Endothelial cell of umbilical vein (primary cell): ENCODE measurements around the gene ARHGAP22. TPM values are rescaled to one million over a fixed set of nuclear protein-coding genes. Genes with fewer than 3 reads are reported as not detected.

Experiments
- BruUV-seq: library from RNA; stranded (reverse); fragments of 400-500 nt; replicated peaks from 2 replicates; lab custom pipeline; 2021; lab: Mats Ljungman, UMichigan
- CTCF ChIA-PET: fragments of 300-600, 350-600 bp; sonication (Branson Sonifier 250); formaldehyde crosslinking; loops from one replicate; lab custom pipeline; 2021; ENCODE audit warnings: antibody characterized with exemption, inconsistent platforms; lab: Charles Lee
- POLR2A ChIA-PET: fragments of 300-600, 350-600 bp; sonication (Branson Sonifier 250); formaldehyde crosslinking; loops from one replicate; lab custom pipeline; 2021; ENCODE audit warnings: antibody characterized with exemption, inconsistent platforms; lab: Charles Lee
- DNase-seq: peaks from one replicate; pipeline ENCODE4 v3.0.0-alpha.2; 2011; ENCODE audit warnings: low read depth, low spot score
- FAIRE-seq: peaks from 2 replicates; lab custom pipeline; 2011; peaks lifted over from hg19 to GRCh38; lab: Jason Lieb, UNC
- H2AFZ ChIP-seq: 2 replicates; pipeline ENCODE4 v1.6.0; 2012; ENCODE audit warnings: low read depth, low read length, control low read depth, inconsistent platforms
- H3K27ac ChIP-seq: 2 replicates; pipeline ENCODE4 v1.5.1; 2011; ENCODE audit warnings: low read depth, mild to moderate bottlenecking, control low read depth, low read length, moderate library complexity; ENCODE audit not compliant: insufficient read depth
- H3K27me3 ChIP-seq, 2 experiments: 2 replicates each; pipeline versions ENCODE4 v1.6.0 to v1.6.1; 2011; ENCODE audit warnings: low read length in 2 of 2, mixed read lengths in 1 of 2; ENCODE audit not compliant: control insufficient read depth in 2 of 2, insufficient read depth in 2 of 2
- H3K36me3 ChIP-seq, 2 experiments: 2 replicates in 1 of 2; 3 replicates in 1 of 2; pipeline ENCODE4 v1.5.1; 2011; ENCODE audit warnings: low read length in 2 of 2, mild to moderate bottlenecking in 1 of 2, moderate library complexity in 1 of 2; ENCODE audit not compliant: control insufficient read depth in 2 of 2, insufficient read depth in 2 of 2; ENCODE audit errors: extremely low read depth in 1 of 2
- H3K4me1 ChIP-seq: 3 replicates; pipeline ENCODE4 v1.5.1; 2011; ENCODE audit warnings: mild to moderate bottlenecking, low read length; ENCODE audit not compliant: control insufficient read depth, insufficient read depth; ENCODE audit errors: extremely low read depth
- H3K4me2 ChIP-seq: 2 replicates; pipeline ENCODE4 v1.6.1; 2011; ENCODE audit warnings: low read length, control low read depth, mixed read lengths; ENCODE audit not compliant: insufficient read depth
- H3K4me3 ChIP-seq, 3 experiments: fragments of 200-600 bp in 1 of 3; sonication (generic), shearing (Covaris generic) in 1 of 3; replicated peaks in 1 of 3; 2 replicates each; pipeline ENCODE4 v1.5.1; 2011 to 2016; ENCODE audit warnings: control low read depth in 3 of 3, low read length in 3 of 3, mild to moderate bottlenecking in 2 of 3, inconsistent platforms in 1 of 3, low read depth in 1 of 3, moderate library complexity in 1 of 3; ENCODE audit not compliant: insufficient read depth in 1 of 3
- H3K79me2 ChIP-seq: 2 replicates; pipeline ENCODE4 v1.6.0; 2012; ENCODE audit warnings: low read length, inconsistent platforms; ENCODE audit not compliant: control insufficient read depth, insufficient read depth
- H3K9ac ChIP-seq: replicated peaks from 2 replicates; pipeline ENCODE3; 2011; ENCODE audit warnings: low read length, control low read depth; ENCODE audit not compliant: insufficient read depth; ENCODE audit errors: extremely low read depth
- H3K9me1 ChIP-seq: replicated peaks from 3 replicates; pipeline ENCODE4 v1.6.0; 2011; ENCODE audit warnings: mild to moderate bottlenecking, low read length; ENCODE audit not compliant: control insufficient read depth, insufficient read depth; ENCODE audit errors: extremely low read depth
- H3K9me3 ChIP-seq: replicated peaks from 2 replicates; pipeline ENCODE4 v1.5.1; 2012; ENCODE audit warnings: low read length, inconsistent platforms; ENCODE audit not compliant: control insufficient read depth, insufficient read depth
- H4K20me1 ChIP-seq: replicated peaks from 2 replicates; pipeline ENCODE3; 2011; ENCODE audit warnings: mild to moderate bottlenecking, low read length; ENCODE audit not compliant: control insufficient read depth, insufficient read depth; ENCODE audit errors: extremely low read depth
- EZH2 ChIP-seq: IDR thresholded peaks from 2 replicates; pipeline ENCODE4 v1.6.1; 2012; ENCODE audit warnings: borderline replicate concordance, low read depth, mild to moderate bottlenecking, moderate library complexity, low read length, inconsistent platforms; ENCODE audit not compliant: severe bottlenecking
- FOS ChIP-seq: IDR thresholded peaks from 2 replicates; pipeline ENCODE4 v1.6.1; 2011; ENCODE audit warnings: mild to moderate bottlenecking, low read length, moderate library complexity, borderline replicate concordance; ENCODE audit not compliant: insufficient read depth
- GATA2 ChIP-seq: IDR thresholded peaks from 2 replicates; pipeline ENCODE4 v1.7.0; 2011; ENCODE audit warnings: low read depth, mild to moderate bottlenecking, moderate library complexity, mixed read lengths, low read length; ENCODE audit not compliant: insufficient read length, insufficient read depth
- JUN ChIP-seq: IDR thresholded peaks from 2 replicates; pipeline ENCODE4 v1.6.1; 2011; ENCODE audit warnings: borderline replicate concordance, low read depth; ENCODE audit not compliant: insufficient read length, insufficient read depth
- MYC ChIP-seq: IDR thresholded peaks from one replicate; pipeline ENCODE4 v1.6.1; 2011; ENCODE audit warnings: mild to moderate bottlenecking, low read depth, low read length
- POLR2A ChIP-seq: IDR thresholded peaks from 2 replicates; pipeline ENCODE4 v1.6.1; 2012; ENCODE audit warnings: low read depth, mild to moderate bottlenecking, control low read depth, low read length
- POLR2AphosphoS5 ChIP-seq: IDR thresholded peaks from 2 replicates; pipeline ENCODE4 v1.6.1; 2012; ENCODE audit warnings: low read depth, mild to moderate bottlenecking, control low read depth, low read length, moderate library complexity; ENCODE audit not compliant: insufficient read depth
- dilution Hi-C: fragments of 300-500 bp; cut with MboI; formaldehyde crosslinking; loops from one replicate; pipeline ENCODE4 v1.15.0; 2019; ENCODE audit warnings: low sequenced_read_pairs; ENCODE audit not compliant: extremely low pct_ligation_motif_present
- intact Hi-C: fragments of 100-400 bp; cut with micrococcal nuclease; formaldehyde crosslinking; loops from one replicate; pipeline ENCODE4 v1.10.0; 2022
- polyA plus RNA-seq, 4 experiments: library from polyadenylated mRNA; depleted of rRNA in 3 of 4; stranded (reverse) in 3 of 4; unstranded in 1 of 4; fragments of >200 nt; gene quantifications; 2 replicates each; pipeline versions ENCODE4 v1.2.1 to v1.2.3, GENCODE V29; 2011 to 2012; ENCODE audit warnings: missing spikeins in 1 of 4
- total RNA-seq: library from RNA; stranded (reverse); gene quantifications from 2 replicates; pipeline ENCODE4 v1.2.3, GENCODE V29; 2021
- TF ChIP-seq, protein P1 (sequence below), 2 donors: IDR thresholded peaks; 1 replicate in 1 of 2; 2 replicates in 1 of 2; pipeline ENCODE4 v1.5.1; 2011; ENCODE audit warnings: low read length in 2 of 2, mild to moderate bottlenecking in 2 of 2, moderate library complexity in 2 of 2, control low read depth in 1 of 2, inconsistent platforms in 1 of 2, low read depth in 1 of 2; ENCODE audit not compliant: insufficient read depth in 1 of 2; ENCODE audit errors: extremely low read depth in 1 of 2
- TF ChIP-seq, protein P2 (sequence below): IDR thresholded peaks from 2 replicates; pipeline ENCODE4 v1.6.1; 2011; ENCODE audit not compliant: insufficient read depth, insufficient read length

Gene ARHGAP22
- total and polyA plus RNA-seq, 2 donors (not counting 3 experiments of a cell fraction or from before 2014, with no cell fraction given), result 8.6 to 50.3 TPM

DNA sequence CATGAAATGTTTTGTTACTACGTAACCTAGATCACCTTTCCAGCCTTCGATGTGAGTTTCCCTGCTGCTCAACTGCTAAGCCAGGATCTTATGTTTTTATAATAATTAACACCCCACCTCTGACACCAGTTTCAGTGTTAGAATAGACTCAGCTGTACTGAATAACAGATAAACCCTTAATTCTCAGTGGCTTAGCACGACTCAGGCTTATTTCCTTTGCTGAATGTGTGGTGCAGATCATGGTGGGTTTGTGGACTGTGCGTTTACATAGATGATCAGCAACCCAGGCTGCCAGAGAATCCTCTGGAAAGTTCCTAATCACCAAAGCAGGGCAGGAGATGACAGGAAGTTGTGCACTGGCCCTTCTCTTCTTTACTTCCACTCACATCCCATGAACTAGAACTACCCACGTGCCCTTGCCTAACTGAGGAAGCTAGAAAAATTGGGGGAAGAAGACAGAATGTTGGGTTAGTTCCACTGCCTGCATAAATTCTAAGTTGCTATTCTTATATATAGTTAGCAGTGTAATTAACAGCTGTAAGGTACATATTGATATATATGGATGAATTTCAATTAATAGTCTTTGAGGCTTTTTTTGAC lies 186.6 kb downstream of the ARHGAP22 start:
- Histone ChIP-seq H4K20me1 (no peaks in the 10 kb centered on the region), H3K27ac (no peak overlapping the region), H2AFZ (no peak overlapping the region), H3K79me2 (no peaks in the 10 kb centered on the region), H3K4me2 (no peak overlapping the region), H3K36me3 (no peaks in the 10 kb centered on the region), H3K27me3 (no peaks in the 10 kb centered on the region), H3K9ac (no peak overlapping the region), H3K9me3 (no peaks in the 10 kb centered on the region), H3K4me3 (no peak overlapping the region), H3K9me1 (no peaks in the 10 kb centered on the region), H3K4me1 (no peaks in the 10 kb centered on the region)
- ChIA-PET POLR2A (no interaction called here), CTCF (interaction anchor here (0.8 to 2.5 kb wide), 7 partner anchors 27 to 238 kb away, joined by 3 to 11 read pairs (median 3); no protein-coding TSS in a partner anchor)
- intact Hi-C loops, result no loop called here
- BruUV-seq, result no TSS peak
- FAIRE-seq, result no peak
- DNase-seq, result no peak
- dilution Hi-C loops, result no loop called here
- TF ChIP-seq POLR2AphosphoS5 (no peak), JUN (no peak), GATA2 (no peak), FOS (no peak), EZH2 (no peak), POLR2A (no peak), MYC (no peak)
- TF ChIP-seq, protein P1, sequence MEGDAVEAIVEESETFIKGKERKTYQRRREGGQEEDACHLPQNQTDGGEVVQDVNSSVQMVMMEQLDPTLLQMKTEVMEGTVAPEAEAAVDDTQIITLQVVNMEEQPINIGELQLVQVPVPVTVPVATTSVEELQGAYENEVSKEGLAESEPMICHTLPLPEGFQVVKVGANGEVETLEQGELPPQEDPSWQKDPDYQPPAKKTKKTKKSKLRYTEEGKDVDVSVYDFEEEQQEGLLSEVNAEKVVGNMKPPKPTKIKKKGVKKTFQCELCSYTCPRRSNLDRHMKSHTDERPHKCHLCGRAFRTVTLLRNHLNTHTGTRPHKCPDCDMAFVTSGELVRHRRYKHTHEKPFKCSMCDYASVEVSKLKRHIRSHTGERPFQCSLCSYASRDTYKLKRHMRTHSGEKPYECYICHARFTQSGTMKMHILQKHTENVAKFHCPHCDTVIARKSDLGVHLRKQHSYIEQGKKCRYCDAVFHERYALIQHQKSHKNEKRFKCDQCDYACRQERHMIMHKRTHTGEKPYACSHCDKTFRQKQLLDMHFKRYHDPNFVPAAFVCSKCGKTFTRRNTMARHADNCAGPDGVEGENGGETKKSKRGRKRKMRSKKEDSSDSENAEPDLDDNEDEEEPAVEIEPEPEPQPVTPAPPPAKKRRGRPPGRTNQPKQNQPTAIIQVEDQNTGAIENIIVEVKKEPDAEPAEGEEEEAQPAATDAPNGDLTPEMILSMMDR (IDR thresholded peaks at IDR 0.05; ENCODE audit: extremely low read depth in 1 of 2, insufficient read depth in 1 of 2, low read depth in 1 of 2, low read length in 2 of 2), result no peak
- TF ChIP-seq, protein P2, sequence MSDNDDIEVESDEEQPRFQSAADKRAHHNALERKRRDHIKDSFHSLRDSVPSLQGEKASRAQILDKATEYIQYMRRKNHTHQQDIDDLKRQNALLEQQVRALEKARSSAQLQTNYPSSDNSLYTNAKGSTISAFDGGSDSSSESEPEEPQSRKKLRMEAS, result no peak
